ENCODE data around the gene SLC1A5.

- TF ChIP-seq CTCF (IDR thresholded peaks at IDR 0.05): no peak
- TF ChIP-seq POLR2A (IDR thresholded peaks at IDR 0.05): no peak
Observed at GRCh38 chr19:46764817-46765291, 23.5 kb downstream of the SLC1A5 start.
